WERI-Rb-1 (cell line): Measurements from ENCODE around the gene TMEM232.

ENCODE experiments used
- DNase-seq: peaks from one replicate; pipeline ENCODE4 v3.0.0-alpha.2; 2020
- H3K27ac ChIP-seq: fragments of 250-450 bp; sonication (Bioruptor Pico); 2 replicates; pipeline ENCODE4 v1.5.1; 2020; ENCODE audit warnings: mild to moderate bottlenecking, moderate library complexity
- H3K27me3 ChIP-seq: fragments of 250-450 bp; sonication (Bioruptor Pico); 2 replicates; pipeline ENCODE4 v1.5.1; 2021; ENCODE audit warnings: mild to moderate bottlenecking, low read depth, moderate library complexity; ENCODE audit not compliant: insufficient read depth, severe bottlenecking
- H3K36me3 ChIP-seq: fragments of 250-450 bp; sonication (Bioruptor Pico); 2 replicates; pipeline ENCODE4 v1.5.1; 2020; ENCODE audit warnings: mild to moderate bottlenecking, moderate library complexity
- H3K4me3 ChIP-seq: 2 replicates; pipeline ENCODE4 v1.5.1; 2011; ENCODE audit warnings: low read depth, mild to moderate bottlenecking, control low read depth, low read length
- H3K9me3 ChIP-seq: fragments of 250-450 bp; sonication (Bioruptor Pico); 2 replicates; pipeline ENCODE4 v1.5.1; 2021; ENCODE audit warnings: mild to moderate bottlenecking, moderate library complexity; ENCODE audit not compliant: severe bottlenecking
- TF ChIP-seq, protein P1 (sequence below): IDR thresholded peaks from 2 replicates; pipeline ENCODE4 v1.5.1; 2011; ENCODE audit warnings: low read depth, mild to moderate bottlenecking, control low read depth, inconsistent platforms, low read length

TMEM232 gene

DNA sequence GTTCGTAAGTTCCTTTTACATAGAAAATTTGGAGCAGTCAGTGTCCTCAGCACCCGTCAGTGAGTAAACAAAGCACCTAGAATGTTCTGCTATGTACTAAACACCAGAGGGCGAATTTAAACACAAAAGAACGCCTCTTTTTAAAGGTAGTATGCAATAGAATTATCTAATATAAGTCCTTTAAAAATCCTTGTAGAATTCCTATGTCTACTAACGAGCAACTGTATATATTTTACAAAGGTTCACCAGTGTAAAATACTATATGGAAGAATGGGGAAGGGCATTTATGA lies 499 bp upstream of the TMEM232 start:
- Histone ChIP-seq H3K9me3 (no peaks in the 10 kb centered on the region), H3K36me3 (no peaks in the 10 kb centered on the region), H3K27ac (no peak overlapping the region), H3K27me3 (no peaks in the 10 kb centered on the region), H3K4me3 (peak overlapping the region; percentile 60)
- DNase-seq = no peak
- TF ChIP-seq, protein P1, sequence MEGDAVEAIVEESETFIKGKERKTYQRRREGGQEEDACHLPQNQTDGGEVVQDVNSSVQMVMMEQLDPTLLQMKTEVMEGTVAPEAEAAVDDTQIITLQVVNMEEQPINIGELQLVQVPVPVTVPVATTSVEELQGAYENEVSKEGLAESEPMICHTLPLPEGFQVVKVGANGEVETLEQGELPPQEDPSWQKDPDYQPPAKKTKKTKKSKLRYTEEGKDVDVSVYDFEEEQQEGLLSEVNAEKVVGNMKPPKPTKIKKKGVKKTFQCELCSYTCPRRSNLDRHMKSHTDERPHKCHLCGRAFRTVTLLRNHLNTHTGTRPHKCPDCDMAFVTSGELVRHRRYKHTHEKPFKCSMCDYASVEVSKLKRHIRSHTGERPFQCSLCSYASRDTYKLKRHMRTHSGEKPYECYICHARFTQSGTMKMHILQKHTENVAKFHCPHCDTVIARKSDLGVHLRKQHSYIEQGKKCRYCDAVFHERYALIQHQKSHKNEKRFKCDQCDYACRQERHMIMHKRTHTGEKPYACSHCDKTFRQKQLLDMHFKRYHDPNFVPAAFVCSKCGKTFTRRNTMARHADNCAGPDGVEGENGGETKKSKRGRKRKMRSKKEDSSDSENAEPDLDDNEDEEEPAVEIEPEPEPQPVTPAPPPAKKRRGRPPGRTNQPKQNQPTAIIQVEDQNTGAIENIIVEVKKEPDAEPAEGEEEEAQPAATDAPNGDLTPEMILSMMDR = no peak

GRCh38 chr5:110718311-110718710 lies 8.2 kb downstream of the TMEM232 start:
- DNase-seq = no peak
- Histone ChIP-seq H3K36me3 (no peaks in the 10 kb centered on the region), H3K27me3 (no peaks in the 10 kb centered on the region), H3K27ac (no peak overlapping the region), H3K9me3 (no peaks in the 10 kb centered on the region), H3K4me3 (no peak overlapping the region)
- TF ChIP-seq, protein P1 = no peak

DNA sequence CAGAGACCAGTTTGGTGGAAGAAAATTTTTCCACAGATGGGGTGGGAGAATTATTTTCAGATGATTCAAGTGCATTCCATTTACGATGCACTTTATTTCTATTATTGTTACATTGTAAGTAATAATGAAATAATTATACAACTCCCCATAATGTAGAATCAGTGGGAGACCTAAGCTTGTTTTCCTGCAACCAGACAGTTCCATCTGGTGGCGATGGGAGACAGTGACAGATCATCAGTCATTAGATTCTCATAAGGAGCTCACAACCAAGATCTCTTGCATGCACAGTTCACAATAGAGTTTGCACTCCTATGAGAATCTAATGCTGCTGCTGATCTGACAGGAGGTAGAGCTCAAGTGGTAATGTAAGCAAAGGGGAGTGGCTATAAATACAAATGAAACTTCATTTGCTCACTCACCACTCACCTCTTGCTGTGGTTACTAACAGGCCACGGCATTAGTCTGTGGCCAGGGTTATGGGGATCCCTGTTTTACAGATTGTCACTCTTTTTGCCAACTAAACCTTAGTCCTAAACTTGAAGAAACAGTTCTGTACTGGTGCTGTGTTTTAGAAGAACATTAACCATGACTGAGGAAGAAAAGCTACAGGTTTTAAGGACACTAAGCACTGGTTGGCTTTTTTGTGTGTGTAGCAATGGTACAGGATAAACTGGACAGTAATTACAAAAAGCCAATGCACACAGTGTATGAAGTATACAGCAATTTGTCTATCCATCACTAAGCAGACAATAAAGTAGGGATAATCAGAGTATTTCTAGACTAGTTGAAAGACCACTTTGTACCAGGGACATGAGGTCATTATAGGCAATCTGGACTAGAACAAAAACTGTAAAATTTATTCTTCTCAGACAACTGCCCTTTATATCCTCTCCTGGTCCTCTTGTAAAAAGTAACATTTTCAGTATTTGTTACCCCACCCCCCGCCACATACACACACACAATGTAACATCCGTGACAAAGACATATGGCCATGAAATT lies 9.9 kb downstream of the TMEM232 start:
- Histone ChIP-seq H3K4me3 (no peak overlapping the region), H3K27me3 (no peaks in the 10 kb centered on the region), H3K36me3 (no peaks in the 10 kb centered on the region), H3K27ac (no peak overlapping the region), H3K9me3 (no peaks in the 10 kb centered on the region)
- peak; percentile 28 for DNase-seq
- TF ChIP-seq, protein P1 = peak; percentile 29; the same call in 1 of the 2 replicates

DNA sequence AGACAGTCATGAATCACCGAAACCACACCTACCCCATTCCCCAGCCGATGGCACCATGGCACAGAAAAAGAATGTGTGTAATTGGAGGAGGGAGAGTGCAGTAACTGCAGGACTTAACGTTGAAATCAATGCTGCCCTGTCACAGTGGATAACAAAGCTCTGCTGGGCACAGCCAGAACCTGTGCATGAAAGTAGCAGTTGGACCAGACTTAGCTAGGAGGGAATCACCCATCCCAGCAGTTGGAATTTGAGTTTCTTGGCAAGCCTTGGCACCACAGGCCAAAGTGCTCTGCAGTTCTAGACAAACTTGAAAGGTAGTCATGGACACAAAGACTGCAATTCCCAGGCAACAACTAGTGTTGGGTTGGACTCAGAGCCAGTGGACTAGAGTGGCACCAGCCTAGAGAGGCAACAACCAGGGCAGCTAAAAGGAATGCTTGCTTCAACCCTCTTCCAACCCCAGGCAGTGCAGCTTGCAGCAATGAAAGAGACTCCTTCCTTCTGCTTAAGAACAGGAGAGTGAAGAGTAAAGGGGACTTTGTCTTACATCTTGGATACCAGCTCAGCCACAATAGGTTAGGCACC lies 19.1 kb downstream of the TMEM232 start:
- H3K4me3 ChIP-seq = no peak overlapping the region
- no peak overlapping the region for H3K27ac ChIP-seq
- no peaks in the 10 kb centered on the region for H3K9me3 ChIP-seq
- TF ChIP-seq, protein P1 = no peak
- H3K36me3 ChIP-seq = no peaks in the 10 kb centered on the region
- no peak for DNase-seq
- H3K27me3 ChIP-seq = no peaks in the 10 kb centered on the region

DNA sequence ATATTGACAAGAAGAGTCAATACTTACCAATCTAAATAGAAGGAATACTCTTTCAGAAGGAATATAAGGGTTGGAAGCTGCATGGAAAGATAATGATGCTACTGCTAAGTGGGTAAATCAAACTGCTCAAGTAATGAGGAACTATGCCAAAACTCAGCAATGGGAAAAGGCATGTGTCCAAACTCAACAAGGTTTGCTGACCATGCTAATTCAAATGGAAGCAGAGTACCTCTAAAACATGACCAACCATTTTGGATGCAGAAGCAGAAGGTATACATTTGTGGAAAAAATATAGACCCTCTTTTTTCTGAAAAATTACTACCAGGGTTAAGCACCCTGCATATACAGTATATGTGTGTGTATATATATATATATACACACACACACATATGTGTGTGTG lies 21.1 kb downstream of the TMEM232 start:
- no peaks in the 10 kb centered on the region for H3K9me3 ChIP-seq
- TF ChIP-seq, protein P1 = no peak
- no peak overlapping the region for H3K4me3 ChIP-seq
- H3K27me3 ChIP-seq = no peaks in the 10 kb centered on the region
- H3K27ac ChIP-seq = no peak overlapping the region
- H3K36me3 ChIP-seq = no peaks in the 10 kb centered on the region
- DNase-seq = no peak
